CD14-positive monocyte (primary cell): ENCODE data around the gene ARRDC1. TPM values are rescaled to one million over a fixed set of nuclear protein-coding genes. Genes with fewer than 3 reads are reported as not detected.

Source experiments
- DNase-seq, 3 donors: peaks; one replicate each; pipeline ENCODE4 v3.0.0-alpha.2; 2011 to 2022
- H2AFZ ChIP-seq: 2 replicates; pipeline ENCODE4 v1.6.0; 2012; ENCODE audit warnings: mild to moderate bottlenecking, low read depth, low read length, inconsistent platforms; ENCODE audit not compliant: insufficient read depth, poor library complexity, severe bottlenecking
- H3K27ac ChIP-seq, 2 donors: 1 replicate in 1 of 2; 2 replicates in 1 of 2; pipeline ENCODE4 v1.5.1; 2012 to 2013; ENCODE audit warnings: low read length in 2 of 2, control low read depth in 1 of 2, inconsistent platforms in 1 of 2, low read depth in 1 of 2, mild to moderate bottlenecking in 1 of 2
- H3K27me3 ChIP-seq, 2 donors: one replicate each; pipeline versions ENCODE4 v1.6.0 to v1.6.1; 2011 to 2013; ENCODE audit warnings: low read length in 2 of 2; ENCODE audit not compliant: control insufficient read depth in 2 of 2, insufficient read depth in 2 of 2
- H3K36me3 ChIP-seq, 2 donors: replicated peaks in 1 of 2; 1 replicate in 1 of 2; 2 replicates in 1 of 2; pipeline versions ENCODE4 v1.5.1 to v1.6.1; 2012 to 2013; ENCODE audit warnings: low read length in 2 of 2, control low read depth in 1 of 2, inconsistent platforms in 1 of 2, mild to moderate bottlenecking in 1 of 2; ENCODE audit not compliant: insufficient read depth in 2 of 2, control insufficient read depth in 1 of 2
- H3K4me1 ChIP-seq, 2 donors: 1 replicate in 1 of 2; 2 replicates in 1 of 2; pipeline versions ENCODE4 v1.5.1 to v1.6.1; 2012 to 2013; ENCODE audit warnings: low read length in 2 of 2, control low read depth in 1 of 2, inconsistent platforms in 1 of 2, mild to moderate bottlenecking in 1 of 2, moderate library complexity in 1 of 2; ENCODE audit not compliant: insufficient read depth in 2 of 2, control insufficient read depth in 1 of 2
- H3K4me2 ChIP-seq: replicated peaks from 2 replicates; pipeline ENCODE3; 2012; ENCODE audit warnings: low read length, moderate library complexity, mild to moderate bottlenecking; ENCODE audit not compliant: poor library complexity, severe bottlenecking; ENCODE audit errors: extremely low read depth
- H3K4me3 ChIP-seq, 3 experiments: fragments of 200-600 bp in 1 of 3; sonication (generic) in 1 of 3; replicated peaks in 1 of 3; 1 replicate in 2 of 3; 2 replicates in 1 of 3; pipeline ENCODE4 v1.5.1; 2011 to 2013; ENCODE audit warnings: low read length in 3 of 3, mild to moderate bottlenecking in 3 of 3, control low read depth in 2 of 3, low read depth in 2 of 3, inconsistent platforms in 1 of 3, moderate library complexity in 1 of 3
- H3K79me2 ChIP-seq: 2 replicates; pipeline ENCODE4 v1.6.0; 2012; ENCODE audit warnings: mild to moderate bottlenecking, control low read depth, inconsistent platforms, low read length, moderate library complexity; ENCODE audit not compliant: insufficient read depth
- H3K9ac ChIP-seq: 2 replicates; pipeline ENCODE4 v1.6.0; 2017; ENCODE audit warnings: low read length, mild to moderate bottlenecking; ENCODE audit not compliant: insufficient read depth, poor library complexity, severe bottlenecking
- H3K9me3 ChIP-seq, 2 donors: replicated peaks in 1 of 2; 1 replicate in 1 of 2; 2 replicates in 1 of 2; pipeline versions ENCODE4 v1.5.1 to v1.6.1; 2012 to 2013; ENCODE audit warnings: low read length in 2 of 2, control low read depth in 1 of 2; ENCODE audit not compliant: control insufficient read depth in 1 of 2, insufficient read depth in 1 of 2
- H4K20me1 ChIP-seq: 2 replicates; pipeline ENCODE4 v1.6.0; 2012; ENCODE audit warnings: mild to moderate bottlenecking, low read length, control low read depth, moderate library complexity; ENCODE audit not compliant: insufficient read depth
- H3K27ac Mint-ChIP-seq, 7 donors: one replicate each; pipeline ENCODE4 v1.8.0; 2020; ENCODE audit warnings: mild to moderate bottlenecking in 7 of 7, mixed read lengths in 7 of 7, moderate library complexity in 6 of 7, inconsistent platforms in 2 of 7
- H3K27me3 Mint-ChIP-seq, 3 donors: one replicate each; pipeline ENCODE4 v1.8.0; 2021 to 2022; ENCODE audit warnings: low read depth in 3 of 3, mild to moderate bottlenecking in 3 of 3, mixed read lengths in 3 of 3, moderate library complexity in 3 of 3, inconsistent platforms in 1 of 3
- H3K36me3 Mint-ChIP-seq, 2 donors: one replicate each; pipeline ENCODE4 v1.8.0; 2020; ENCODE audit warnings: mixed read lengths in 2 of 2, inconsistent platforms in 1 of 2, mild to moderate bottlenecking in 1 of 2
- H3K4me1 Mint-ChIP-seq: one replicate; pipeline ENCODE4 v1.8.0; 2020; ENCODE audit warnings: mild to moderate bottlenecking, mixed read lengths
- H3K4me3 Mint-ChIP-seq, 2 donors: one replicate each; pipeline ENCODE4 v1.8.0; 2020; ENCODE audit warnings: mild to moderate bottlenecking in 2 of 2, mixed read lengths in 2 of 2, moderate library complexity in 1 of 2
- H3K9me3 Mint-ChIP-seq, 7 donors: one replicate each; pipeline ENCODE4 v1.8.0; 2020 to 2022; ENCODE audit warnings: mixed read lengths in 7 of 7, mild to moderate bottlenecking in 6 of 7, moderate library complexity in 6 of 7, inconsistent platforms in 2 of 7
- CTCF ChIP-seq: fragments of 200-600 bp; IDR thresholded peaks from one replicate; pipeline ENCODE4 v1.8.0; 2022; ENCODE audit warnings: antibody characterized with exemption, mild to moderate bottlenecking
- WGBS: methylation state at CpG from one replicate; pipeline ENCODE4 v1.1.5; 2013; ENCODE audit warnings: missing lambda C conversion rate; ENCODE audit not compliant: insufficient coverage; 5-methylcytosine and 5-hydroxymethylcytosine counted together
- intact Hi-C, 2 donors: fragments of 100-400 bp; cut with micrococcal nuclease; formaldehyde crosslinking; loops; one replicate each; pipeline versions ENCODE4 v1.15.0 to v1.15.1; 2023
- polyA plus RNA-seq, 3 donors: library from polyadenylated mRNA; depleted of rRNA in 1 of 3; unstranded in 2 of 3; stranded (reverse) in 1 of 3; fragments of 300-500 nt in 2 of 3; fragments of >200 nt in 1 of 3; fragmentation: Illumina TruSeq in 2 of 3; gene quantifications; 1 replicate in 2 of 3; 2 replicates in 1 of 3; pipeline ENCODE4 v1.2.3, GENCODE V29; 2012 to 2021

ARRDC1 gene
- polyA plus RNA-seq, 3 donors, result 83.2 to 454 (median 87.6) TPM

GRCh38 chr9:137583957-137584356 lies 21.5 kb upstream of the ARRDC1 start:
- whole genome bisulfite sequencing, result 89% methylated on average over 6 of the region's 8 CpGs
- peaks cover 30 to 50% of the 10 kb centered on the region in 2 donors for H3K36me3 ChIP-seq
- no peak overlapping the region for H3K27ac Mint-ChIP-seq

GRCh38 chr9:137586854-137587253 lies 18.6 kb upstream of the ARRDC1 start:
- Mint-ChIP-seq H3K4me3 (no peak overlapping the region), H3K27me3 (peaks cover 0 to 3% (median 0%) of the 10 kb centered on the region in 3 donors), H3K4me1 (peaks cover 12% of the 10 kb centered on the region), H3K27ac (no peak overlapping the region), H3K9me3 (peaks cover 0 to 2% (median 0%) of the 10 kb centered on the region in 7 donors), H3K36me3 (peaks cover 47 to 57% of the 10 kb centered on the region in 2 donors)
- Histone ChIP-seq H2AFZ (no peak overlapping the region), H3K27me3 (no peaks in the 10 kb centered on the region), H3K9ac (no peak overlapping the region), H3K36me3 (peaks cover 30 to 50% of the 10 kb centered on the region in 2 donors), H3K79me2 (peaks cover 13% of the 10 kb centered on the region), H3K27ac (no peak overlapping the region), H3K4me3 (no peak overlapping the region), H3K4me1 (peaks cover 17 to 22% of the 10 kb centered on the region in 2 donors), H3K4me2 (no peak overlapping the region), H4K20me1 (peaks cover 8% of the 10 kb centered on the region), H3K9me3 (no peaks in the 10 kb centered on the region)
- TF ChIP-seq CTCF, result no peak
- WGBS, result 97% methylated on average over 13 of the region's 14 CpGs
- no peak for DNase-seq
- intact Hi-C loops, result no loop called here

More at GRCh38 chr9:137583957-137584356, 21.5 kb upstream of the ARRDC1 start:
- H3K9ac ChIP-seq, result no peak overlapping the region
- no peaks in the 10 kb centered on the region for H3K27me3 ChIP-seq
- H3K4me3 ChIP-seq, result no peak overlapping the region
- no peaks in the 10 kb centered on the region for H3K9me3 ChIP-seq
- intact Hi-C loops, result no loop called here
- H3K4me1 Mint-ChIP-seq, result peaks cover 5% of the 10 kb centered on the region
- H3K27ac ChIP-seq, result no peak overlapping the region
- no peak for DNase-seq
- no peak overlapping the region for H2AFZ ChIP-seq
- no peak overlapping the region for H3K4me2 ChIP-seq
- H3K79me2 ChIP-seq, result peaks cover 4% of the 10 kb centered on the region
- peaks cover 5 to 6% of the 10 kb centered on the region in 2 donors for H3K4me1 ChIP-seq
- no peak overlapping the region for H3K4me3 Mint-ChIP-seq
- H4K20me1 ChIP-seq, result peaks cover 1% of the 10 kb centered on the region
- H3K27me3 Mint-ChIP-seq, result peaks cover 0 to 2% (median 2%) of the 10 kb centered on the region in 3 donors
- TF ChIP-seq CTCF, result no peak
- no peaks in the 10 kb centered on the region for H3K9me3 Mint-ChIP-seq
- H3K36me3 Mint-ChIP-seq, result peaks cover 50 to 61% of the 10 kb centered on the region in 2 donors
